Endometrium (tissue), 2 donors: Measurements from ENCODE around the gene CAMK1D.
A peak's percentile ranks its signal among the peaks of the same experiment; 100 is the strongest.

Source experiments
- FAIRE-seq: peaks from 2 replicates; lab custom pipeline; 2012; peaks lifted over from hg19 to GRCh38; lab: Jason Lieb, UNC
- donor health status: control.
- donor health status: control.

Gene CAMK1D

GRCh38 chr10:12631216-12631615 is 281.9 kb downstream of the CAMK1D start:
- no peak for FAIRE-seq

GRCh38 chr10:12631787-12632562 is 282.6 kb downstream of the CAMK1D start:
- no peak for FAIRE-seq

- FAIRE-seq = no peak
Measured at GRCh38 chr10:12633776-12634620, 284.7 kb downstream of the CAMK1D start.

GRCh38 chr10:12634621-12634931 is 285.2 kb downstream of the CAMK1D start:
- no peak for FAIRE-seq

- FAIRE-seq = no peak
Measured at GRCh38 chr10:12635127-12635541, 285.8 kb downstream of the CAMK1D start.

GRCh38 chr10:12636571-12636970 is 287.2 kb downstream of the CAMK1D start:
- no peak for FAIRE-seq

GRCh38 chr10:12637649-12638048 is 288.3 kb downstream of the CAMK1D start:
- no peak for FAIRE-seq

- no peak for FAIRE-seq
Measured at GRCh38 chr10:12638103-12638502, 288.8 kb downstream of the CAMK1D start.

GRCh38 chr10:12638781-12639180 is 289.4 kb downstream of the CAMK1D start:
- no peak for FAIRE-seq

- FAIRE-seq = no peak
Measured at GRCh38 chr10:12639996-12640944, 290.9 kb downstream of the CAMK1D start.

- no peak for FAIRE-seq
Measured at GRCh38 chr10:12642036-12642435, 292.7 kb downstream of the CAMK1D start.

GRCh38 chr10:12643279-12643678 is 293.9 kb downstream of the CAMK1D start:
- no peak for FAIRE-seq

- FAIRE-seq = no peak
Measured at GRCh38 chr10:12644380-12645144, 295.2 kb downstream of the CAMK1D start.

- FAIRE-seq = no peak
Measured at GRCh38 chr10:12645449-12645848, 296.1 kb downstream of the CAMK1D start.

- no peak for FAIRE-seq
Measured at GRCh38 chr10:12649012-12649584, 299.8 kb downstream of the CAMK1D start.

- FAIRE-seq = no peak
Measured at GRCh38 chr10:12650122-12650521, 300.8 kb downstream of the CAMK1D start.

GRCh38 chr10:12650538-12651298 is 301.4 kb downstream of the CAMK1D start:
- FAIRE-seq = no peak

- FAIRE-seq = no peak
Measured at GRCh38 chr10:12655940-12656339, 306.6 kb downstream of the CAMK1D start.

GRCh38 chr10:12656518-12657142 is 307.3 kb downstream of the CAMK1D start:
- peak; percentile 50 for FAIRE-seq

- FAIRE-seq = no peak
Measured at GRCh38 chr10:12657489-12657888, 308.1 kb downstream of the CAMK1D start.
